HepG2 (cell line): ENCODE data around the gene NSUN5. TPM values are rescaled to one million over a fixed set of nuclear protein-coding genes. Genes with fewer than 3 reads are reported as not detected.

ENCODE experiments used
- ELF3 ChIP-seq: IDR thresholded peaks from 2 replicates; pipeline ENCODE4 v1.6.1; 2016; ENCODE audit warnings: missing genetic modification reagents, missing compliant biosample characterization
- ESRRA ChIP-seq: sonication (generic); formaldehyde crosslinking; IDR thresholded peaks from 2 replicates; pipeline ENCODE4 v1.5.1; 2020; ENCODE audit warnings: mild to moderate bottlenecking, low read depth, missing genetic modification reagents
- LCORL ChIP-seq, 2 experiments: fragments of 450-650 bp in 1 of 2; sonication (generic) in 1 of 2; formaldehyde crosslinking in 1 of 2; IDR thresholded peaks; 2 replicates each; pipeline versions ENCODE4 v1.5.0 to v1.6.1; 2017 to 2020; ENCODE audit warnings: antibody characterized with exemption in 1 of 2, missing genetic modification reagents in 1 of 2
- PHF8 ChIP-seq: sonication (generic); formaldehyde crosslinking; IDR thresholded peaks from 2 replicates; pipeline ENCODE4 v1.5.0; 2020; ENCODE audit warnings: missing genetic modification reagents
- TEAD2 ChIP-seq: sonication (generic); formaldehyde crosslinking; IDR thresholded peaks from 2 replicates; pipeline ENCODE4 v1.9.0; 2021; ENCODE audit warnings: missing genetic modification reagents
- WIZ ChIP-seq: sonication (generic); formaldehyde crosslinking; IDR thresholded peaks from 2 replicates; pipeline ENCODE4 v1.5.1; 2020; ENCODE audit warnings: mild to moderate bottlenecking, missing genetic modification reagents
- ZBTB42 ChIP-seq: sonication (generic); formaldehyde crosslinking; IDR thresholded peaks from 2 replicates; pipeline ENCODE4 v1.5.0; 2020; ENCODE audit warnings: mild to moderate bottlenecking, missing genetic modification reagents
- ZFP82 ChIP-seq: sonication (generic); formaldehyde crosslinking; IDR thresholded peaks from 2 replicates; pipeline ENCODE4 v1.5.1; 2020; ENCODE audit warnings: mild to moderate bottlenecking, missing genetic modification reagents, borderline replicate concordance
- ZFP90 ChIP-seq: sonication (generic); formaldehyde crosslinking; IDR thresholded peaks from 2 replicates; pipeline ENCODE4 v1.8.0; 2022; ENCODE audit warnings: missing genetic modification reagents, mild to moderate bottlenecking, inconsistent platforms, borderline replicate concordance
- ZNF619 ChIP-seq: sonication (generic); formaldehyde crosslinking; IDR thresholded peaks from 2 replicates; pipeline ENCODE4 v1.4.0; 2020; ENCODE audit warnings: mild to moderate bottlenecking, missing genetic modification reagents
- ZNF792 ChIP-seq: IDR thresholded peaks from 2 replicates; pipeline ENCODE4 v1.6.1; 2016
- polyA plus RNA-seq, 8 experiments: library from polyadenylated mRNA; depleted of rRNA in 3 of 8; stranded (reverse) in 7 of 8; unstranded in 1 of 8; fragments of >200 nt; fragmentation: Illumina TruSeq in 4 of 8; extraction: Trizol in 4 of 8; gene quantifications; 2 replicates each; pipeline versions ENCODE4 v1.2.1 to v1.2.3, GENCODE V29; 2011 to 2016; ENCODE audit warnings: low read depth in 4 of 8, missing spikeins in 1 of 8, mixed read lengths in 1 of 8; ENCODE audit not compliant: insufficient read depth in 1 of 8
- total RNA-seq, 5 experiments: library from RNA; depleted of rRNA; stranded (reverse); fragments of >200 nt; fragmentation: Illumina TruSeq; extraction: Trizol; gene quantifications; 2 replicates each; pipeline ENCODE4 v1.2.3, GENCODE V29; 2016; ENCODE audit warnings: low read depth in 1 of 5
- TF ChIP-seq, protein P1 (sequence below): sonication (generic); formaldehyde crosslinking; IDR thresholded peaks from 2 replicates; pipeline ENCODE4 v1.4.0; 2020; ENCODE audit warnings: missing genetic modification reagents
- TF ChIP-seq, protein P2 (sequence below): sonication (generic); formaldehyde crosslinking; IDR thresholded peaks from 2 replicates; pipeline ENCODE4 v1.8.0; 2022; ENCODE audit warnings: mild to moderate bottlenecking, missing genetic modification reagents, borderline replicate concordance
- TF ChIP-seq, protein P3 (sequence below): sonication (generic); formaldehyde crosslinking; IDR thresholded peaks from 2 replicates; pipeline ENCODE4 v1.5.0; 2020; ENCODE audit warnings: mild to moderate bottlenecking, missing genetic modification reagents
- TF ChIP-seq, protein P4 (sequence below): IDR thresholded peaks from 2 replicates; pipeline ENCODE4 v1.6.1; 2016; ENCODE audit warnings: low read depth, borderline replicate concordance
- TF ChIP-seq, protein P5 (sequence below): sonication (generic); formaldehyde crosslinking; IDR thresholded peaks from 2 replicates; pipeline ENCODE4 v1.5.0; 2020; ENCODE audit warnings: missing genetic modification reagents, mild to moderate bottlenecking, borderline replicate concordance
- TF ChIP-seq, protein P6 (sequence below): sonication (generic); formaldehyde crosslinking; IDR thresholded peaks from 2 replicates; pipeline ENCODE4; 2020; ENCODE audit warnings: missing genetic modification reagents, mild to moderate bottlenecking, borderline replicate concordance

The NSUN5 gene
- total and polyA plus RNA-seq, 2 of the 13 experiments (the other 11 are each of a cell fraction or from before 2014, with no cell fraction given): 19.9 to 35.8 TPM

DNA sequence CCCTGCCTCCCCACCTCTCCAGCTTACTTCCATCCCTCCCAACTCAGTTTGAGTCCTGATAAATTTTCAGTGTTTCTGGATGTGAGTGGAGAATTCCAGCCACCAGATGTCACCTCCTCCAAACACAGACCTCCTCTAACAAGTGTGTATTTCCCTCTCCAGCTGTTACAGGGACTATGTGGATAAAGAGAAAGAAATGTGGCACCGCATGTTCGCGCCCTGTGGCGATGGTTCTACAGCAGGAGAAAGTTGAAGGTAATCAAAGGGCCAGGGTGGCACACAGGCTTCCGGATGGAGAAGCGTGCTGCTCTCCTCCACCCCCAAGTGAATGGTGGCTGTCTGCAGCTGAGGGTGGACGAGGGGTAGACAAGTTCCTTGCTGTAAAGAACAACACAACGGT lies 34.0 kb upstream of the NSUN5 start (continued):
- TF ChIP-seq, protein P1, sequence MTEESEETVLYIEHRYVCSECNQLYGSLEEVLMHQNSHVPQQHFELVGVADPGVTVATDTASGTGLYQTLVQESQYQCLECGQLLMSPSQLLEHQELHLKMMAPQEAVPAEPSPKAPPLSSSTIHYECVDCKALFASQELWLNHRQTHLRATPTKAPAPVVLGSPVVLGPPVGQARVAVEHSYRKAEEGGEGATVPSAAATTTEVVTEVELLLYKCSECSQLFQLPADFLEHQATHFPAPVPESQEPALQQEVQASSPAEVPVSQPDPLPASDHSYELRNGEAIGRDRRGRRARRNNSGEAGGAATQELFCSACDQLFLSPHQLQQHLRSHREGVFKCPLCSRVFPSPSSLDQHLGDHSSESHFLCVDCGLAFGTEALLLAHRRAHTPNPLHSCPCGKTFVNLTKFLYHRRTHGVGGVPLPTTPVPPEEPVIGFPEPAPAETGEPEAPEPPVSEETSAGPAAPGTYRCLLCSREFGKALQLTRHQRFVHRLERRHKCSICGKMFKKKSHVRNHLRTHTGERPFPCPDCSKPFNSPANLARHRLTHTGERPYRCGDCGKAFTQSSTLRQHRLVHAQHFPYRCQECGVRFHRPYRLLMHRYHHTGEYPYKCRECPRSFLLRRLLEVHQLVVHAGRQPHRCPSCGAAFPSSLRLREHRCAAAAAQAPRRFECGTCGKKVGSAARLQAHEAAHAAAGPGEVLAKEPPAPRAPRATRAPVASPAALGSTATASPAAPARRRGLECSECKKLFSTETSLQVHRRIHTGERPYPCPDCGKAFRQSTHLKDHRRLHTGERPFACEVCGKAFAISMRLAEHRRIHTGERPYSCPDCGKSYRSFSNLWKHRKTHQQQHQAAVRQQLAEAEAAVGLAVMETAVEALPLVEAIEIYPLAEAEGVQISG: peak; percentile 62; the same call in 1 of the 2 replicates
- TF ChIP-seq, protein P2, sequence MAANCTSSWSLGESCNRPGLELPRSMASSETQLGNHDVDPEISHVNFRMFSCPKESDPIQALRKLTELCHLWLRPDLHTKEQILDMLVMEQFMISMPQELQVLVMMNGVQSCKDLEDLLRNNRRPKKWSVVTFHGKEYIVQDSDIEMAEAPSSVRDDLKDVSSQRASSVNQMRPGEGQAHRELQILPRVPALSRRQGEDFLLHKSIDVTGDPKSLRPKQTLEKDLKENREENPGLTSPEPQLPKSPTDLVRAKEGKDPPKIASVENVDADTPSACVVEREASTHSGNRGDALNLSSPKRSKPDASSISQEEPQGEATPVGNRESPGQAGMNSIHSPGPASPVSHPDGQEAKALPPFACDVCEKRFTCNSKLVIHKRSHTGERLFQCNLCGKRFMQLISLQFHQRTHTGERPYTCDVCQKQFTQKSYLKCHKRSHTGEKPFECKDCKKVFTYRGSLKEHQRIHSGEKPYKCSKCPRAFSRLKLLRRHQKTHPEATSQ (CRISPR knock-in tag): no peak
- TF ChIP-seq ZNF619 (CRISPR knock-in tag) (no peak), ZFP90 (CRISPR knock-in tag) (0 out of 2 replicates have a peak, but pooled peaks have one; percentile 48), ESRRA (CRISPR knock-in tag) (no peak; the same call in 1 of the 2 replicates), TEAD2 (CRISPR knock-in tag) (peak; percentile 79; the same call in 1 of the 2 replicates), ZFP82 (no peak), WIZ (CRISPR knock-in tag) (0 out of 2 replicates have a peak, but pooled peaks have one; percentile 53), LCORL (IDR thresholded peaks at IDR 0.05) (no peak), LCORL (CRISPR knock-in tag; IDR thresholded peaks at IDR 0.05) (peak; percentile 56; the same call in 1 of the 2 replicates), ZBTB42 (CRISPR knock-in tag) (no peak), PHF8 (CRISPR knock-in tag) (peak; percentile 43; the same call in 1 of the 2 replicates), ELF3 (peak; percentile 70), ZNF792 (CRISPR knock-in tag) (0 out of 2 replicates have a peak, but pooled peaks have one; percentile 34)
- TF ChIP-seq, protein P3, sequence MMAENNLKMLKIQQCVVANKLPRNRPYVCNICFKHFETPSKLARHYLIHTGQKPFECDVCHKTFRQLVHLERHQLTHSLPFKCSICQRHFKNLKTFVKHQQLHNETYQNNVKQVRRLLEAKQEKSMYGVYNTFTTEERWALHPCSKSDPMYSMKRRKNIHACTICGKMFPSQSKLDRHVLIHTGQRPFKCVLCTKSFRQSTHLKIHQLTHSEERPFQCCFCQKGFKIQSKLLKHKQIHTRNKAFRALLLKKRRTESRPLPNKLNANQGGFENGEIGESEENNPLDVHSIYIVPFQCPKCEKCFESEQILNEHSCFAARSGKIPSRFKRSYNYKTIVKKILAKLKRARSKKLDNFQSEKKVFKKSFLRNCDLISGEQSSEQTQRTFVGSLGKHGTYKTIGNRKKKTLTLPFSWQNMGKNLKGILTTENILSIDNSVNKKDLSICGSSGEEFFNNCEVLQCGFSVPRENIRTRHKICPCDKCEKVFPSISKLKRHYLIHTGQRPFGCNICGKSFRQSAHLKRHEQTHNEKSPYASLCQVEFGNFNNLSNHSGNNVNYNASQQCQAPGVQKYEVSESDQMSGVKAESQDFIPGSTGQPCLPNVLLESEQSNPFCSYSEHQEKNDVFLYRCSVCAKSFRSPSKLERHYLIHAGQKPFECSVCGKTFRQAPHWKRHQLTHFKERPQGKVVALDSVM: peak; percentile 35; the same call in 1 of the 2 replicates
- TF ChIP-seq, protein P4, sequence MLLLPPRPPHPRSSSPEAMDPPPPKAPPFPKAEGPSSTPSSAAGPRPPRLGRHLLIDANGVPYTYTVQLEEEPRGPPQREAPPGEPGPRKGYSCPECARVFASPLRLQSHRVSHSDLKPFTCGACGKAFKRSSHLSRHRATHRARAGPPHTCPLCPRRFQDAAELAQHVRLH (CRISPR knock-in tag): peak; percentile 63; the same call in 1 of the 2 replicates
- TF ChIP-seq, protein P5, sequence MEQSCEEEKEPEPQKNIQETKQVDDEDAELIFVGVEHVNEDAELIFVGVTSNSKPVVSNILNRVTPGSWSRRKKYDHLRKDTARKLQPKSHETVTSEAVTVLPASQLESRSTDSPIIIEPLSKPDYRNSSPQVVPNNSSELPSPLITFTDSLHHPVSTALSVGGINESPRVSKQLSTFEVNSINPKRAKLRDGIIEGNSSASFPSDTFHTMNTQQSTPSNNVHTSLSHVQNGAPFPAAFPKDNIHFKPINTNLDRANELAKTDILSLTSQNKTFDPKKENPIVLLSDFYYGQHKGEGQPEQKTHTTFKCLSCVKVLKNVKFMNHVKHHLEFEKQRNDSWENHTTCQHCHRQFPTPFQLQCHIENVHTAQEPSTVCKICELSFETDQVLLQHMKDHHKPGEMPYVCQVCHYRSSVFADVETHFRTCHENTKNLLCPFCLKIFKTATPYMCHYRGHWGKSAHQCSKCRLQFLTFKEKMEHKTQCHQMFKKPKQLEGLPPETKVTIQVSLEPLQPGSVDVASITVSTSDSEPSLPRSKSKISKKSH (CRISPR knock-in tag): 0 out of 2 replicates have a peak, but pooled peaks have one; percentile 41
- TF ChIP-seq, protein P6, sequence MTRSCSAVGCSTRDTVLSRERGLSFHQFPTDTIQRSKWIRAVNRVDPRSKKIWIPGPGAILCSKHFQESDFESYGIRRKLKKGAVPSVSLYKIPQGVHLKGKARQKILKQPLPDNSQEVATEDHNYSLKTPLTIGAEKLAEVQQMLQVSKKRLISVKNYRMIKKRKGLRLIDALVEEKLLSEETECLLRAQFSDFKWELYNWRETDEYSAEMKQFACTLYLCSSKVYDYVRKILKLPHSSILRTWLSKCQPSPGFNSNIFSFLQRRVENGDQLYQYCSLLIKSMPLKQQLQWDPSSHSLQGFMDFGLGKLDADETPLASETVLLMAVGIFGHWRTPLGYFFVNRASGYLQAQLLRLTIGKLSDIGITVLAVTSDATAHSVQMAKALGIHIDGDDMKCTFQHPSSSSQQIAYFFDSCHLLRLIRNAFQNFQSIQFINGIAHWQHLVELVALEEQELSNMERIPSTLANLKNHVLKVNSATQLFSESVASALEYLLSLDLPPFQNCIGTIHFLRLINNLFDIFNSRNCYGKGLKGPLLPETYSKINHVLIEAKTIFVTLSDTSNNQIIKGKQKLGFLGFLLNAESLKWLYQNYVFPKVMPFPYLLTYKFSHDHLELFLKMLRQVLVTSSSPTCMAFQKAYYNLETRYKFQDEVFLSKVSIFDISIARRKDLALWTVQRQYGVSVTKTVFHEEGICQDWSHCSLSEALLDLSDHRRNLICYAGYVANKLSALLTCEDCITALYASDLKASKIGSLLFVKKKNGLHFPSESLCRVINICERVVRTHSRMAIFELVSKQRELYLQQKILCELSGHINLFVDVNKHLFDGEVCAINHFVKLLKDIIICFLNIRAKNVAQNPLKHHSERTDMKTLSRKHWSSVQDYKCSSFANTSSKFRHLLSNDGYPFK: peak; percentile 37; the same call in 1 of the 2 replicates
